GM12801 (cell line): ENCODE results near the gene PAPPA.

Source experiments
- TF ChIP-seq, protein P1 (sequence below): IDR thresholded peaks from one replicate; pipeline ENCODE4 v1.5.1; 2011; ENCODE audit warnings: control low read depth; ENCODE audit not compliant: insufficient read length; ENCODE audit errors: extremely low read depth

PAPPA gene

DNA sequence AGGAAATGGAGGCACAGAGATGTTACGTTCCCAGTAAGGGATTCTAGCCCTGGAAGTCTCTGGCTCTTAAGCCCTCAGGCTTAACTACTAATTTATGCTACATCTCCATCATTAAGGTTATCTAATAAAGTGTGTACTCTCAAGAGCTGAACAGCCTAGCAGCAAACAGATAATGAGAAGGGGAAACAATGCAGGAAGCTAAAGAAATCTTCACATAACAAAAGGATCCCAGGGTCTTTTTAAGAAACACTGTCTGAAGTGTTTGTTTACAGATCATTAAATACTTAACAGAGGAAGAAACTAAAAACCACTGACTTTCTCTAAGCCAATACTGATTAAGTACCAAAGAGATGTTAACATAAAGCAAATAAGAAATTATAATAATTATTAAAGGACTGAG, 129.0 kb downstream of the PAPPA start:
- TF ChIP-seq, protein P1, sequence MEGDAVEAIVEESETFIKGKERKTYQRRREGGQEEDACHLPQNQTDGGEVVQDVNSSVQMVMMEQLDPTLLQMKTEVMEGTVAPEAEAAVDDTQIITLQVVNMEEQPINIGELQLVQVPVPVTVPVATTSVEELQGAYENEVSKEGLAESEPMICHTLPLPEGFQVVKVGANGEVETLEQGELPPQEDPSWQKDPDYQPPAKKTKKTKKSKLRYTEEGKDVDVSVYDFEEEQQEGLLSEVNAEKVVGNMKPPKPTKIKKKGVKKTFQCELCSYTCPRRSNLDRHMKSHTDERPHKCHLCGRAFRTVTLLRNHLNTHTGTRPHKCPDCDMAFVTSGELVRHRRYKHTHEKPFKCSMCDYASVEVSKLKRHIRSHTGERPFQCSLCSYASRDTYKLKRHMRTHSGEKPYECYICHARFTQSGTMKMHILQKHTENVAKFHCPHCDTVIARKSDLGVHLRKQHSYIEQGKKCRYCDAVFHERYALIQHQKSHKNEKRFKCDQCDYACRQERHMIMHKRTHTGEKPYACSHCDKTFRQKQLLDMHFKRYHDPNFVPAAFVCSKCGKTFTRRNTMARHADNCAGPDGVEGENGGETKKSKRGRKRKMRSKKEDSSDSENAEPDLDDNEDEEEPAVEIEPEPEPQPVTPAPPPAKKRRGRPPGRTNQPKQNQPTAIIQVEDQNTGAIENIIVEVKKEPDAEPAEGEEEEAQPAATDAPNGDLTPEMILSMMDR: no peak

- TF ChIP-seq, protein P1: no peak
Measured at GRCh38 chr9:116284518-116284917, 130.9 kb downstream of the PAPPA start.

DNA sequence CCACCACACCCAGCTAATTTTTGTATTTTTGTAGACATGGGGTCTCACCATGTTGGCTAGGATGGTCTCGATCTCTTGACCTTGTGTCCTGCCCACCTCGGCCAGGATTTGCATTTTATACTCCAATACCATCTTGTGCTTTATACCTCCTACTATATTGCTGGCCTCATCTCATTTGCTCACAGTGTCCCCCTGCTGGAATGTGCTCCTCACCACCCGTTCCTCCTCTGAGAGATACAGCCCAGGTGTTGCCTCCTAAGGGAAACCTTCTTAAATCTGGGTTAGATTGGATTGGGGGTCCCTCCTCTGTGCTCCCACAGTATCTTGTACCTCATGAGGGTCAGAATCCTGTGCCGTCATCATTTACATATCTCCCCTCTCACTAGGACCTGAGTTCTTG, 131.7 kb downstream of the PAPPA start:
- TF ChIP-seq, protein P1: no peak

DNA sequence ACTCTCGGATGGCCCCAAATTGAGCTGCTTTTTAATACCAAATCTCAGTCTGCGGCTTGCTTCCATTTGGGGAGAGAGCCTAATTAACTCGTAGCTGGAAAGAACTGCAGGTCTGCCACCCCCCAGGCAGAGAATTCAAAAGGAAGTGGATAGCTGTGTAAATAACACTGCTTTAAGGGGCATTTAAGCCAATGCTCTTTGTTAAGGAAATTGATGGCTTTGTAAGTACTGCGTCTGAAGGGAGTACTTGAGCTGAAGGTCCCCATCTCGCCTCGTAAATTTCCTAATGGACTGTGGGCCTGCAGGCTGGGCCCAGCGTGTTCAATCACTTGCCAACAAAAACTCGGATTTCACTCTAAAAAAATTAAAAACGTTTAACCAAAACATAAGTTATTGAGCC, 132.7 kb downstream of the PAPPA start:
- TF ChIP-seq, protein P1: no peak

GRCh38 chr9:116287721-116288120, 134.1 kb downstream of the PAPPA start:
- TF ChIP-seq, protein P1: no peak

GRCh38 chr9:116288658-116289057, 135.1 kb downstream of the PAPPA start:
- TF ChIP-seq, protein P1: no peak

DNA sequence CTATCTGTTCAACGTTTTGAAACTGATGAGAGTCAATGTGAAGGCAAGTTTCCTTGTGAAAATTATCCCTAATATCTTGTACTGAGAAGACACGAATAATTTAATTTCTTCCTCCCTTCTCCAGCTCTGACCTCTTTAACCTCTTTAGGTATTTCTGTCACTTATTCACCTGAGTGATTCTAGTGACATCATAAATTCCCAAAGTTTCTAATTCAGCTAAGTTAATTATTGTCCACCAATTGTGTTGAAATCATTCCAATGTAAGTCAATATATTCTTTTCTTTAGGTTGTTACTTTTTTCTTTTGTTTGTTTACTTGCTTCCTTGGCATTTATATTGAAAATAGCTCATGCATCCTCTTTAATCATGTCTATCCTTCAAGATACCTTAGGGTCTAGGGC, 143.8 kb downstream of the PAPPA start:
- TF ChIP-seq, protein P1: no peak

GRCh38 chr9:116298249-116298648, 144.7 kb downstream of the PAPPA start:
- TF ChIP-seq, protein P1: no peak
